HG02759 (cell line): Measurements from ENCODE around the gene PKIG.

Experiments
- ATAC-seq: cut with Tn5 transposase; IDR thresholded peaks from one replicate; pipeline ENCODE4 v1.9.1; 2021; ENCODE audit warnings: mild to moderate bottlenecking, moderate library complexity; ENCODE audit not compliant: unreplicated experiment

PKIG gene

DNA sequence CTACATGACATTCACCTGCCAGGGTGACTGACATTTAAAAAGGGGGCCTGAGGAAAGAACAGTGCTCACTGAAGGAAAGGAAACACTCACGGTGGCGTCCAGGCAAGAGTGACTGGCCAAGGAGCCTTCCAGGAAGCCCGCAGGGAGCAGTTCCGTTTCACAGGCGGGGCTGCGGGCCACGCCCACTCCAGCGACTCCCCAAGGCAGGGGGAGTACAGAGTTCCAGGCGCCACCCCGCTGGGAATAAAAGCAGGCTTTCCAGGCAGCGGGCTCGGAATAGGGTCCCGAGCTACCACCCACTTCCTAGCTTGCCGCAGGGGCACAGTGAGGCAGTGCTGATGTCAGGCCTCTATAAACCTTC, 34.2 kb downstream of the PKIG start:
- no peak for ATAC-seq

DNA sequence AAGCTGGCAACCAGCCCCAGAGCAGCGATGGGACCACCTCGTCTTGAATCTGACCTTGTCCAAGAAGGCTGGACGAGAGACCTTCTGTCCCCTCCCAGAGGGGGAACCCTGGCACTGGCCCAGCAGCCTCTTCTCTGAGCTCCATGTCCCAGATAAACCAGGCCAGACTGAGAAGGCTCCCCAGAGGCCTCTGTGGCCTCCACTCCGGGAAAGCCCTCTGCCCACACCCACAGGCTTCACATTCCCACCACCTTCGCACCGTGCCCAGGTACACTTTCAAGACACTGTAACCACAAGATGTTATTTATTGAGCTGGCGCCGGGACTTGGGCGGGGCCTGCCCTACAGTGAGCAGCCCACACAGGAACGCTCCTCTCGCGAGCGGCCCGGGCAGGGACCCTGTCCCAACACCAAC, 35.9 kb downstream of the PKIG start:
- no peak for ATAC-seq

DNA sequence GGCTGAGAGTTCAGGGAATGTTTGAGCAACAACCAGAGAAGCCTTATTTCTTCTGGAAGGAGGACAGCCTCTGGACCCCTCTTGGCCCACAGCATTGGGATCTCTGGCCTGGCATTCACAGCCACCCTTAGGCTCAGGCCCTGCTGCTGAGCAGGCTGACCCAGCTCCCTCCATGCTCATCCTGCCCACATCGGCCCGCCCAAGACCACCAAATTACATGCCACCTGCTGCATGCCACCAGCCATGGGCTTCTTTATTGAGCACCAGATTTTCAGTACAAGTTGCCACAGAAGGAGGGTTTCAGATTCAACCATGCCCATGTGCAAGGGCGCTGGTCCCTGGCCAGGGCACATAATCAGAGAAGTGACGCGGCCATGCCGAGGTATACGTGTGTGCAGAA, 36.9 kb downstream of the PKIG start:
- no peak for ATAC-seq

DNA sequence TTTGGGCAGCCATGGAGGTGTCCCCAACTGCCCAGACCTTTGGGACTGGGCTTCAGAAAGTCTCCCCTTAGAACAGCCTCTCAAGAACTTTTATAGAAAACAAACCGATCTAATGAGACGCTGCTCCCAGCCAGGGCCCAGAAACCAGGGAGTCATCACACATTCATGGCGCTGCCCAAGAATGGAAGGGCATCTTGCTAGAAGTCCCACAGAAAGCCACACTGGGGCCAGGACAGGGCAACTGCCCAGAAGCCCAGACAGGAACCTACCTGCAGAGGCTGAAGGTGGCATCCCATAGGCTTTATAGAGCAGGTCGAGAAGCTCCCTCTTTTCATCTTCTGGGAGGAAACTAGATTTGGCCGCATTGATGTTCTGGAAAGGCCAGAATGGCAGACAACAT, 37.7 kb downstream of the PKIG start:
- ATAC-seq: no peak

DNA sequence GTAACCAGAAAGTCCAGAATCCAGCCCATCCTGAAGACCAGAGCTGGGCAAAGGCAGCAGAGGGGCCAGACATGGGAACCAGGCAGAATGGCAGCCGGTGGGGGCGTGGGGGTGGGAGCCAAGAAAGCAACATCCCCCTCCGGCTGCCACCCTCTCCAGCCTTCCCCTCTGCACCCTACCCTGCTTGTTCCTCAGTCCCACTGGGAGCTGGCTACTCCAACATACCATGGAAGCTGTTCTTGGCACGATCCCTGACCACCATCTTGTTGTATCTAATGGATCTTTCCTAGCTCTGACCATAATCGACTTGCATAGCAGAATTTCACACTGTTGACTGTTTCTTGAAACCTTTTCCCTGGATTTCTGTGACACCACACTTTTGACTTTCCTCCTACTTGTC, 38.9 kb downstream of the PKIG start:
- no peak for ATAC-seq

DNA sequence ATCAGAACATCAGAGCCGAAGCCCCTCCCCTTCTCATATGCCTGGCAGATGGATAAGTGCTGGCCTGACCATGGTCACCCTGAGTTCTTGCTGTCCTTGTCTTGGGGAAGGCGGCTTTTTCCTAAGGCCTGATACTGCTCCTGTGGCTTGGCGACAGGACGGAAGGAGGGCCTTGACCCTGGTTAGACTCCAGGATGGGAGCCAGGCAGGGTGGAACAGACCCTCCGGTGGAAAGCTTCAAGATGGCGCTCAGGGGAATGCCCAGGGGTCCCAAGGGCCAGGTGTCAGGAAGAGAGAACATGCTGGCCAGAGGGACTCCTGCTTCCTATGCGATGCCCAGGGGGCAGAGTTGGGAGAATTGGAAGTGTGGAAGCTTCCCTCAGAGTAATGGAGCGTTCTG, 39.6 kb downstream of the PKIG start:
- no peak for ATAC-seq

DNA sequence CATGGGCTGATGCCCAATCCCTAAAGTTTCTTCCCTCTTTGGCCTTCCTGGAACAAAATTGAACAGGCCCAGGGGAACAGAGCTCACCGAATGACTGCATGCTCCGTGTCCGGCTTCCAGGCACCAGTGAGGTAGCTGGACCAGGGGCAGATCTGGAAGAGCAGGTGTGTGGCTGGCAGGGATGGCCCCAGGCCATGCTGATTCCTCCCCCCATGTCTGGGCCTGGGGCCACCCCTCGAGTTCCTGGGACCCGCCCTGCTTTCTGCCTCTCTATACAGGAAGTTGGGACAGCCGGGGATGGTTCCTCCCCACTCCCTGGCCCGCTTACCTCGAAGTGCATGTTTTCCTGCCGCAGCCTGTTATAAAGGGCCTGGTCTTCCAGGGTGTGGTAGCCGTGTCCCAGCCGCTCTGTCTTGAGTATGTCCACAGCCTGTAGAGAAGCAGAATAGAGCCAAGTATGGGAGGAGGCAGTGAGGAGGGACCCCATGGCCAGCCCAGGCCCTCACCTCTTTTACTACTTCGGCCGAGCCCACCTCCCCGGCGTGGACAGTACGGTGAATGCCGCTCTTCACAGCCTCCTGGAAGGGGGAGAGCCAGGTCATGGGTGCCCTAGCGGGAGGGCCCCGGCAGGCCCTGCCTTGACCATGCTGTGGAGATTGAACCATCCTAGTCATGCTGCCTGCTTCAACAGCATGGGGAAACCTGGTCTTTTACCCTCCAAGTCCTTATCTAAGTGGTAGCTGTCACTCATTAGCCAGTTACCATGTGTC, 40.3 kb downstream of the PKIG start:
- ATAC-seq: no peak

DNA sequence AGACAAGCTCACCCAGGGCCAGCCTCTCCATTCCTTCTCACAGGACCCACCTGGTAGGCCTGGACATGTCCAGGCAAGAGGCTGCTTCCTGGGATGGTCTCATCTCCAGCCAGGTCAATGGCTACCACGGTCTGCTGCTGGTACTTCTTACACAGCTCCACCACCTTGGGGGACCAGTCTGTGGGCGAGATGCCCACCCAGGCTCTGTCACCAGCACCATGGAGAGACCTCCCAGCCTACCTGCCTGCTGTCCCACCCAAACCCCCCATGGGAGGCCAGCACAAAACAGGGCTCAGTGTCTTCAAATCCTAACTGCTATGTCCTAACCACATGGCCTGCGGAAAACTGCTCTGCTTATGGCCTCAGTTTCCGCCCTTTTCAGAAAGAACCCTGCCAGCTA, 41.8 kb downstream of the PKIG start:
- ATAC-seq: no peak

DNA sequence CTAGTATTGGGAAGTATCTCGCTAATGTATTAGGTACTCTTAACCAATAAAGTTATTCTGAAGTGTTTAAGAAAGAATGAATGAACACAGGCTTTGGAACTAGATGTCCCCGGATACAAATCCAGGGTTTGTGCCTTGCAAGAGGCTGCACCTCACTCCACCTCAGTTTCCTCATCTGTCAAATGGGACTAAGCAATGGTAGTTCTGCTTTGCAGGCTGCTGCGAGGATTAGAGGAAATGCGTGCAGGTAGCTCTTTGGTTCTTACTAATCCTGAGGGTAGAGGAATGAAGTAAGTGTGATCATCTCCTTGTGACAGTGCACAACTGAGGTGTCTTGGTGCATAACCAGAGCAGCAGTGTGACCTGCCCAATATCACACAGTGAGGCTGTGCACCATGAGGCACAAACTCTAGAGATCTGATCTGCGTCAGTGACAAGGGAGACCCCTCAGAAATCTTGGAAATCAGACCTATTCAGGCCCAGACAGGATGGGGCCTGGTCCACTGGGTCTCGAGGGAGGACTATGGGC, 42.4 kb downstream of the PKIG start:
- ATAC-seq: no peak

DNA sequence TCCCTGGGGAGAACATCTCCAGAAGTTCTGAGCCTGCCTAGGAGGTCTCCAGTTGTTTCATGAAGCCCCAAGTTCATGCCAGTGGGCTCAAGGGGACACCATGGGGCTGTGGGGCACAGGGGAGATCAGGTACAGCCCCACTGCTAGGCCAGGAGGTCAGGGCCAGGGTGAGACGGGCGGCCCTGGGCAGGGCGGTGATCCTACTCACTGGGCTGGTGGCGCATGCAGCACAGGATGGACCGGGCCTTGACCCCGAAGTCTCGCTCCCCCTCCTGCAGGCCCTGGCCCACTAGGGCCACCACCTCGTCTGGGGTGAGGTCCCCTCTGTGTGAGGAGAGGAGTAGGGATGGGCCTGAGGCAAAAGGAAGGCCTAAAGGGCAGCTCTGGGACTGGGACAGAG, 43.0 kb downstream of the PKIG start:
- no peak for ATAC-seq

DNA sequence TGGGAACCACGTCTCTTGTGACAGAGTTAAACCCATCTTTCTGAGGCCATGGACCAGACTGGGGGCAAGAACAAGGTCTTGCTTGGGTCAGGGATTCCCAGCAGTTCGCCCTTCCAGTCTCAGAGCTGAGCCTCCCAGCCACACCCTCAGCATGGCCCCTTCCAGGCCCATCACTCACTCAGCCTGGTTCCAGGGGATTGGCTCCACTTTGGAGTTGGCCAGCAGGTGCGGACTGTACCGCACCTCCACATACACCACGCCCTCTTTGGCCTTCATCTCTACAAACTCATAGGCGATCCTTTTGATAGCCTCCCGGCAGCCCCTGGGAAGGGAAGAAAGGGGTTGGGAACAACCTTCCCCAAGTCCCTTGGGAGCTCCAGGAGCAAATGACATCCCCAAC, 43.9 kb downstream of the PKIG start:
- ATAC-seq: no peak

DNA sequence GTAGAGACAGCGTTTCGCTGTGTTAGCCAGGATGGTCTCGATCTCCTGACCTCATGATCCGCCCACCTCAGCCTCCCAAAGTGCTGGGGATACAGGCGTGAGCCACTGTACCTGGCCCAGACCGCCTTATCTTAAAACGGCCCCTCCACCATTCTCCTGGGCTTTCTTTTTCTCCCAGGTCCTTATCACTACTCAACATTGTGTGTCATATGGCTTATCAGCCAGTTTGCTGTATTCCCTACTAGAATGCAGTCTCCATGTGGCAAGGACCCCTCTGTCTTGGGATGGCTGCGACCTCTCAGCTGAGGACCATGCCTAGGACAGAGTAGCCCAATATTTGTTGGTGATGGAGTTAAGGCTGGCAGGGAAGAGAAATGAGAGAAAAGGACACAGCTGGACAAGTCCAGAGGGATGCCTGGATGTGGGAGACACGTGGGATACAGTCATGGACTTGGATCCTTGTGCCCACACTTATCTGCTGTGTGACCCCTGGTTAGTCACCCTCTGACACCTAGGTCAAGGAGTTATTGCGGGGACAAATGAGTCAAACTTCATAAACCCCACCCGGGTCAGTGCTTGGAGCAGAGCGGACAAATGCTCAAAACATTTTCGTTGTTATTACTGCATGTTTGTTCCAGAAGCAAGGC, 45.1 kb downstream of the PKIG start:
- no peak for ATAC-seq

DNA sequence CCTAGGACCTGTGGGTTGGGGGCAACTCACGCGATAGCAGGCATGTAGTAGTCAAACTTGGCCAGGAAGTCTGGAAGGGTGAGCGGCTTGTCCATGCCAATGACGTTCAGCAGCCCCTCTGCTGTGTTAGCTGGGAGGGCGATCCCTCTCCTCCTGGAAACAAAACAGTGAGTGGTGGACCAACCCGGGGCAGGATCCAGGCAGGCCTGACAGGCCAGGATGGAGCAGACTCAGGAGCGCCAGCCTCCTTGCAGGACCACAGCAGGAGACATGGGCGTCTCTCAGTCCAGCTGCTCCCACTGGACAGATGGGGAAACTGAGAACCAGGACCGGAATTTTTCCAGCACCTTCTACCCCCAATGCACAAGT, 46.6 kb downstream of the PKIG start:
- no peak for ATAC-seq

DNA sequence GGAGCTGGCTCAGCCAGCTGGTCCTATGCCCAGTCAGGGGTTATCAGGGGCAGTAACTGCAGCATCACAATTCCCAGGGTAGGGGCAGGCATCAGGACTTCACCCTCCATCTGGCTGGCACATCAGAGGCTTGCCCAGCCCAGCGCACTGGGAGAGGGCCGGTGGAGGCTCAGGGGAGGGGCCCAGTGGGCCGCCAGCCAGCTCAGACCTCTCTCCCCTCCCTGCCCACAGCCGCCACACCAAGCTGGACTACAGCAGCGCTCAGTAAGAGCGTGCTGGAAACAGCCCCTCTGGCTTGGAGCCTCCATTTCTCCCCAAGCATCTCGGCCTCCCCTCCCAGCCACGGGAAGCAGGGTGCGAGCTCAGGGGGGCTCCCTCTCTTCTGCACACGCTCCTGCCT, 47.2 kb downstream of the PKIG start:
- ATAC-seq: no peak

DNA sequence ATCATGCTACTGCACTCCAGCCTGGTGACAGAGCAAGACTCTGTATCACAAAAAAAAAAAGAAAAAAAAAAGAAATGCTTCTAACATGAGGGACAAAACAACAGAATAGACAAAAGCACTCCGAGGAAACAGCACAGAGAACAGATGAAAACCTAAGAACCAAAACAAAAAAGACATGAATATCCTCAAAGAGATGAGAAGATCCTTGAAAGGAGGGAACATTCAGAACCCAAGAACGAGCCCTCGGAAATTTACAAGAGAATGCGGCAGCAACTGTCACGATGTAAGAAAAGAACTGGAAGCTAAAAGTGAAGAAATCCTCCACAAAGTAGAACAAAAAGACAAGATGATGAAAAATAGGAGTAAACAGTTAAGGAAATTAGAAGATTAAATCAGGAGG, 47.9 kb downstream of the PKIG start:
- ATAC-seq: no peak

DNA sequence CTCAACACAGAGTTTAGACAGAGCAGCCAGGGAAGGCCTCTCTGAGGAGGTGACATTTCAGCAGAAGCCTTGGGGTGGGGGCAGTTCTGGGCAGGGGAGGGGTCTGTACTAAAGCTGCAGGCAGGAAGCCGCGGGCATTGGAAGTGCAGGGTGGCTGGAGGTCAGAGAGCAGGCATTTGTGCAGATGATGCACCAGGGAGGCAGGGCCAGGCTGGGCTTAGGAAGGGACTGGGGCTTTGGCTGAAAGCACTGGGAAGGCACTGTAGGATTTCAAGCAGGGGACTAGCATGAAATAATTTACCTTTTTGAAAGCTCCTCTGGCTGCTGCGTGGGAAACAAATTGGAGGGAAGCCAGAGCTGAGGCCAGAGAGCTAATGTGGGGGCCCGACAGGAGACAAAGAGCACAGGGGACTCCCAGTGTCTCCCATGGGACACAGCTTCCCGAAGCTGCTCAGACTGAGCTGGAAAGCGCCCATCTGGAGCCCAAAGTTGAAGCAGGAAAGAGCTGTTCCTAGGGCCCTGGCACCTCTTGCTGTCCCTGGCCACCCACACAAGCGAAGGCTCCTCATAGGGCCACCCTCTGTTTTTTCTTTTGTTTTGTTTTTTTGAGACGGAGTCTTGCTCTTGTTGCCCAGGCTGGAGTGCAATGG, 49.8 kb downstream of the PKIG start:
- ATAC-seq: no peak

DNA sequence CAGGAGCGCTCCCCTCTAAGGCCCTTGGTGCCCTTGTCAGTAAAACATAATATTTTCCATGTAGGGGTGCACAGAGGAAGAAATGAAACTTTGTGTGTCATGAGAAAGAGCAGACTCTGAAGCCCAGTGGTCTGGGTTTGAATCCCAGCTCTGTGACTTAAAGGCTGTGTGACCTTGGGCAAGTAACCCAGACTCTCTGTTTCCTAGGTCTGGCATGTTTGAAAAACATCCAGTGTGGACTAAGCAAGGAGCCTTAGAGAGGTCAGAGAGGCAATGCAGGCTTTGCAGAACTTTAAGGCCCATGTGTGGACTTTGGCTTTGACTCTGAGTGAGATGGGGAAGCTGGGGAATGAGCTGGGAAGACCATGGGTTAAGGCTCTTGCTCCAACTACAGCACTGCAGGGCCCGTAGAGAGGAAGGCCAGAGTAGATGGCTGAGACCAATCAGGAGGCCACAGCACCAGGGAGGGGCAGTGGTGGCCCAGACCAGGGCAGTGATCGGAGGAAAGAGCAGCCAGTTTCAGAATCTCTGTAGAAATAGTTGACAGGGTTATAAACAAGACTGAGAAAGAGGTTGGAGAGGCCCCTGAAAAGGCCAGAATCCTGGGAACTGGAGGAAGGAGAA, 50.9 kb downstream of the PKIG start:
- no peak for ATAC-seq

DNA sequence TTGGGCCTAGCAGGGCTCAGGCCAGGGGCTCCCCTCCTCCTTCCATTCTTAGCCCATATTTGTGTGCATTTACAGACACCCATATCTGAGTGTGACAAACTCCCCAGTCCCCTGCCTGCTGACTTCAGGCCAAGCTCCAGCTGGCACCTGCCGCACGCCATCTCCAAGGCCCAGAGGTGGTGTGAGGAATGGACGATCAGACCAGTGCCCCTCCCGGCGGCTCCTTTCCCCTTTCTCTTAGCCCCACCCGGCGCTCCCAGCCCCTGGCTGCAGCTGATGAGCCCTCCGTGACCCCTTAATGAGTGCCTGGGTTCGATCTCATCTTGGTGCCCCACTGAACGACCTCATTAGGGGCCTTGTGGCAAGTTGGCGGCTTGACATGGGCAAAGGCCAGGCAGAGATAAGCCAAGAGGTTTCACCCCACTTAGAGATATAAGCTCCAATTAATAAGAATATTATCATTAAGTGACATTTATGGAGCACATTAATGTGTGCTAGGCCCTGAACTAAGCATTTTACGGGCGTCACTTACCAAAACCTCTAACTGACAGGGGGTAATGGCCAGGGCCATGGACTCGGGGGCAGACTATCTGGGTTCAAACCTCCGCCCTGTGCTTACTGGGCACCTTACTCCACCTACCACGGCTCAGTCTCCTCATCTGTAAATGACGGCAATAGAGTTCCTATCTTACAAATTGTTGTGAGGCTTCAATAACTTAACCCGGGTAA, 51.7 kb downstream of the PKIG start:
- ATAC-seq: no peak

DNA sequence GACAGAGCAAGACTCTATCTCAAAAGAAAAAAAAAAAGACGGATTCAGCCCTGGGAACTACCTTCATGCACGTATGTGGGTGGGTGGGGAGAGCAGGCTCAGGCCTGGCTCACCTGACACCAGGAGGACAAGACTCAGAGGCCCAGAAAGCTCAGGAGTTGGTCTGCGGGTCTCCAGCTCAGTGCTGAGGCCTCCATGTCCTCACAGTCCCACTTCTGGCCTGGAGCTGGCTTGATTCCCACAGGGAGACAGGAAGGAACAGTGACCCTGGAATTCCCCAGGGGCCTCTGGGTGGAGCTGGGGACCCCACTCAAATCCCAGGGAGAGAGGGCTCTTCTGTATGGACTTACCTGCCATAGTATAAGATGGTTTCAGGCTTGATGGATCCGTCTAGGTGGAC, 53.5 kb downstream of the PKIG start:
- ATAC-seq: no peak

DNA sequence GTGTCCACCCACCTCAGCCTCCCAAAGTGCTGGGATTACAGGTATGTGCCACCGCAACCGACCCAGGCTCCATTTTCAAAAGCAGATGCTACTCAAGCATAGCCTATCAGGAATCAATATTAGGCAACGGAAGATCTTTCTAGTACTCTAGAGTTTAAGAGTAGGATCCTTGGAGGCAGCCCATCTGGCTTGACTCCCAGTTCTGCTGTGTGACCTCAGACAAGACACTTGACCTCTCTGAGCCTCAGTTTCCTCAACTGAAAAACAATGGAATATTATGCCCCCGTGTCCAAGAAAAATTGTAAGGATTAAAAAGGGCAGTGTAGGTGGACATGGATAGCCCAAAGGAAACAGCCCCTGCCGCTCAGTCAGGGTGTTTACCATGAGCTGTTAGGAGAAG, 54.7 kb downstream of the PKIG start:
- no peak for ATAC-seq
